ENCODE data around the gene HOXA6. TPM values are rescaled to one million over a fixed set of nuclear protein-coding genes. Genes with fewer than 3 reads are reported as not detected.
A peak's percentile ranks its signal among the peaks of the same experiment; 100 is the strongest.

HOXA6 gene
- total RNA-seq, 1 experiment from 2014 or later, result not detected

GRCh38 chr7:27141137-27141922 lies 6.2 kb downstream of the HOXA6 start:
- Histone ChIP-seq H3T11ph (ENCODE audit: low read length) (no peak overlapping the region), H4K91ac (ENCODE audit: insufficient read length, low read depth, low read length) (no peak overlapping the region), H4K5ac (ENCODE audit: insufficient read length, low read depth, low read length) (no peak overlapping the region), H3K79me1 (ENCODE audit: insufficient read depth, low read depth, low read length, poor library complexity, severe bottlenecking) (no peaks in the 10 kb centered on the region), H3K4me2 (ENCODE audit: insufficient read depth, insufficient read length, low read length) (no peak overlapping the region), H3K4me1 (ENCODE audit: insufficient read depth, low read length) (no peaks in the 10 kb centered on the region), H2AFZ (ENCODE audit: low read length) (no peak overlapping the region), H3K9me3 (ENCODE audit: control insufficient read depth, low read depth, low read length) (no peaks in the 10 kb centered on the region), H4K8ac (replicated peaks; ENCODE audit: insufficient read length, low read depth, low read length) (no peak overlapping the region), H3K27ac (ENCODE audit: insufficient read length, low read depth, low read length) (no peak overlapping the region), H3K27me3 (ENCODE audit: insufficient read depth, low read length) (peaks cover 98% of the 10 kb centered on the region), H3K56ac (ENCODE audit: insufficient read length, low read depth, low read length) (no peak overlapping the region), H3K23ac (ENCODE audit: insufficient read length, low read depth, low read length) (no peak overlapping the region), H2AK5ac (ENCODE audit: insufficient read length, low read length) (no peak overlapping the region), H2BK120ac (ENCODE audit: low read depth, low read length, poor library complexity, severe bottlenecking) (no peak overlapping the region), H2BK12ac (ENCODE audit: insufficient read length, low read depth, low read length) (no peak overlapping the region), H3K79me2 (ENCODE audit: insufficient read depth, low read length) (no peaks in the 10 kb centered on the region), H2BK15ac (ENCODE audit: low read depth, low read length) (no peak overlapping the region), H3K14ac (ENCODE audit: insufficient read depth, low read length) (no peak overlapping the region), H2BK20ac (ENCODE audit: low read depth, low read length, poor library complexity, severe bottlenecking) (no peak overlapping the region), H3K9ac (ENCODE audit: extremely low read depth, insufficient read length, low read length) (no peak overlapping the region), H3K4ac (ENCODE audit: low read depth, low read length) (no peak overlapping the region), H4K20me1 (ENCODE audit: control insufficient read depth, insufficient read depth, insufficient read length) (no peaks in the 10 kb centered on the region), H3K23me2 (ENCODE audit: insufficient read length, low read depth, low read length, poor library complexity, severe bottlenecking) (peaks cover 10% of the 10 kb centered on the region), H2BK5ac (ENCODE audit: insufficient read length, low read length) (no peak overlapping the region), H3K18ac (ENCODE audit: insufficient read length, low read depth, low read length) (no peak overlapping the region)
- peak overlapping the region in 1 of 2 experiments; percentile 50; a peak in 2 of 5 replicates for H3K4me3 Mint-ChIP-seq
- H3K27ac Mint-ChIP-seq, result no peak overlapping the region
- H3K36me3 Mint-ChIP-seq (ENCODE audit: insufficient read depth in 1 of 3, low read depth in 3 of 3), result no peaks in the 10 kb centered on the region; a peak in 1 of 7 replicates
- peaks cover 7 to 16% of the 10 kb centered on the region in 2 experiments for H3K4me1 Mint-ChIP-seq
- WGBS (ENCODE audit: extremely low coverage, insufficient read length, low lambda C conversion rate), result no CpG with 5 or more reads among the region's 18 CpGs
- no peak for DNase-seq
- no peak for TF ChIP-seq CTCF (conservative IDR thresholded peaks at IDR 0.05)
- H3K9me3 Mint-ChIP-seq, result peaks cover 4 to 19% of the 10 kb centered on the region in 2 experiments
- peaks cover 100% of the 10 kb centered on the region for H3K27me3 Mint-ChIP-seq (ENCODE audit: low read depth)

Measured in H9 (cell line).